COR-L47 (cell line): ENCODE measurements around the gene MTF1.
"Not testable (repeated sequence)": the region's sequence is repeated elsewhere in the genome, so short reads cannot be mapped to it uniquely, and the experiment has no call there.

ENCODE experiments used
- DNase-seq: peaks from one replicate; lab custom pipeline; 2025; lab: John Stamatoyannopoulos, UW

The MTF1 gene

DNA sequence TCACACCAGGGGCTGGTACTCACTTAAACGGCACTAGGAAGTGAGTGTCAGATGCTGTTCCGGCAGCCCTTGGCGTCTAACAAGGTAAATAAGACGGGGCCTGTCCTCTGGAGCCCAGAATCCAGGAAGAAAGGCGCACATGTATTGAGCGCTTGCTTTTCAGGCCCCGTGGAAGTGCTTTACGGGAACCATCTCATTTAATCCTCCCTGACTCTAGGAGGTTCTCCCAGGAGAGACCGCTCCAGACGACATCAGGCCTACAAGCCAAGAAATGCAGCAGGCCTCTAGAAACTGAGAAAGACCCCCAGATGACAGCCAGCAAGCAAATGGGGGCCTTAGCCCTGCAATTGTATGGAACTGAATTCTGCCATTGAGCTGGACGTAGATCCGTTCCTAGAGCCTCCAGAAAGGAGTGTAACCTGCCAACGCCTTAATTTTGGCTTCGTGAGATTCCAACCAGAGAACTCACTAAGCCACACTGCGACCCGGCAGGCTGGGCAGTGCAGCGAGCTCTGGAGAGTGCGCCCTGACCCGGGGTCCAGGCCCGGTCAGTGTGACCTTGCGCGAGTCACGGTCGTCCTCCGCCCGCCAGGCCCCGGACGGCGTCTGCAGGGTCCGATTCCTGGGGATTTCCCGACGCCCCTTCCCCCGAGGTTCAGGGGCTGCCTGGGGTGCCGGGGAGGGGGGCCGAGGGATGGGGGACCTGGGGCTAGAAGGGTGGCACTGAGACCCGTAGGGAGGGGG, 66.3 kb downstream of the MTF1 start:
- no peak for DNase-seq

DNA sequence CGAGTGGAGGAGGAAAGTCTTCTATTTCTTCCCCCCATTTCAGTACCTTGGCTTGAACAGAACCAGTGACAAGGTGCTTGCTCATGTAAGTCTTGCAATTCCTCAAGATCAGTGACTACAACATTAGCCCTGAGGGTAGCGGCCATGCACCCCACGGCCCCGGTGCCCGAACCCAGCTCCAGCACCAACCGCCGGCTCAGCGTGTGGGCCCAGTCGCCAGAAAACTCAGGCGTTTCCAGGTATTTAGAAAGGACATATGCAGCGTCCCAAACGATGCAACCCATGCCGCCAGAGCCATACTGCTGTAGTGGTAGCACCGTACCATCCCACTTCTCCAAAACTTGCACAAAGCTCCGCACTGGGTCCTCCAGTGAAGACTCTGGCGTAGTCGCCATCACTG, 76.9 kb downstream of the MTF1 start:
- DNase-seq = no peak

DNA sequence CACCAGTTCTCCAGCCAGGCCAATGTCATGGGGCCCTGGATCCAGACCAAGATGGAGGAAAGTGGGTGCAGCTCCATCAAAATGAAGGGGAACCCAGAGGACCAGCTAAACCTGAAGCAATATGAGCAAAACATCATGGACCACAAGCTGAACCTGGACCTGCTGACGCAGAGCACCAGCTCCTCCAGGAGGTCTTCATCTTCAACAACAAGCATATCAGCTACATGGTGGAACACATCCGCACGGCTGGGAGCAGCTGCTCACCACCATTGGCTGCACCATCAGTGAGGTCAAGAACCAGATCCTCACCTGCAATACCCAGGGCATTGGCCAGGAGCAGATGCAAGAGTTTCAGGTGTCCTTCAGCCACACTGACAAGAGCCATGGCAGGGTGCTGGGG, 80.7 kb downstream of the MTF1 start:
- no peak for DNase-seq

DNA sequence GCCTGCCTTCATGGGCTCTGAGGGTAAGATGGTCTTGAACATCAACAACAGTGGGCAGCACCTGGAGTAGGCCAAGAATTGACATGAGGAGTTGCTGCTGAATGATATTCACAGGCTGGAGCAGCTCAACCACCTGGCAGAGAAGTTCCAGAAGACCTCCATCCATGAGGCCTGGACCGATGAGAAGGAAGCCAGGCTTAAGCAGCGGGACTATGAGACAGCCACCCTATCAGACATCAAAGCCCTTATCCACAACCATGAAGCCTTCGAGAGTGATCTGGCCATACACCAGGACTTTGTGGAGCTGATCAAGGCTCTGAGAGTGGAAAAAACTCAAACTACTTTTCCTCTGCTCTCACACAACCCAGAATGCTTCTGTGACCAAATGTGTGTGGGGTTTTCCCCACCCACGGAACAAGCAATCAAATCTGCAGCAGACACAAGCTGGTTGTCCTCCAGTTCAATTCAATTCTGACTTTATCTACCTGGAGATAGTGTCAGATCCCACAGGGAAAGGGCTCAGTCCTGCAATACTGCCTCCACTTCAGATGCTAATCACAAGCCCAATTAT, 82.4 kb downstream of the MTF1 start:
- DNase-seq = no peak

DNA sequence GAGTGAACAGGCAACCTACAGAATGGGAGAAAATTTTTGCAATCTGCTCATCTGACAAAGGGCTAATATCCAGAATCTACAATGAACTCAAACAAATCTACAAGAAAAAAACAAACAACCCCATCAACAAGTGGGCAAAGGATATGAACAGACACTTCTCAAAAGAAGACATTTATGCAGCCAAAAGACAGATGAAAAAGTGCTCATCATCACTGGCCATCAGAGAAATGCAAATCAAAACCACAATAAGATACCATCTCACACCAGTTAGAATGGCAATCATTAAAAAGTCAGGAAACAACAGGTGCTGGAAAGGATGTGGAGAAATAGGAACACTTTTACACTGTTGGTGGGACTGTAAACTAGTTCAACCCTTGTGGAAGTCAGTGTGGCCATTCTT, 88.0 kb downstream of the MTF1 start:
- DNase-seq = not testable (repeated sequence)

DNA sequence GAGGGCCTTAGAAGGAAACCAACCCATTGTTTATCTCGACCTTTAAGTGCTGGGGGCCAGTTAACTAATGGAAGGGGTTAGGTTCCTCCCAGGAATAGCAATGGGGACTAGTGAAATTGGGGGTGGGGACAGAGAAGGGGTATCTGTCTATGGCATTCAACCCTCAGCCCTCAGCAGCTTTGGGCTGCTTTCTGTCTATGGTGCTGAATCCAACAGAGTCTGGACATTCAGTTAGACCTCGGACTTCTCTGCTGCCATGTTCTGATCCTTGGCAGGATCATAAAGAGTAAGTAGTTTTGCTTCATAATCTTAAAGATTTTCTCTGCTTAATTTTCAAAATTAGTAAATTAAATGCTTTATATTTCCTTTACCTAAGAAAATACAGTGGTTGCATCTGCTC, 91.9 kb downstream of the MTF1 start:
- no peak for DNase-seq

DNA sequence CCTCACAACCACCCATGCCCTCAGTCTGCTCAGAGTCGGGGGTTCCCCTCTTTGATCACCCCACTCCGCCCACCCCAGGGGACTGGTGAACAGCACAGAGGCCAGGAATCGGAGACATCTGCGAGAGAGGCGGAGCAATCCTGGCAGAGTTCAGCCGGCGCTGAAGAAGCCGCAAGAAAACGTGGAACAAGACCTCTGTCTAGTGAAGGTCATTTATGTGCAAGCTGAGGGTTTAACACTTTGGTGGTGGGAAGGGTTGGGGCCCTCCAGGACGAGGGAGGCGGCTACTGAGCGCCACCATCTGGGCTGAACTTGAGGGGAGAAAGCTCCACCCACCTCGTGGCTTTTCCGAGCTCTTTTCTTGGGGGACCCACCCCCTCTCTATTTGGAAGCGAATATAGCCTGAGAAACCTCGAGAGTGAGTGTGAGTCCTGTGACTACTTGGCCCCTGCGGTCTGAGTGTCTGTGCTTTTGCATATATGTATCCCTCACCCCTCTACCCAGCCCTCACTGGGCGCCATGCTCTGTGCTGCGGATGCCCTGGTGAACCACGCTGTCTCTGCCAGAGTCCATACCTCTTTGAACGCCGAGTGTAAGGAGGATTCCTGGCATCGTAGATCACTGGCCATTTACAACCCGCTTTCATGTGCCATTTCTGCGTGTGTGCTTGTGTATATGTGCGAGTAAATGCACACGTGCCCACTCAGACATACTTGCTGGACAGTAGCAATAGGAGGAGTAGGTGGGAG, 93.3 kb downstream of the MTF1 start:
- peak; percentile 19 for DNase-seq

DNA sequence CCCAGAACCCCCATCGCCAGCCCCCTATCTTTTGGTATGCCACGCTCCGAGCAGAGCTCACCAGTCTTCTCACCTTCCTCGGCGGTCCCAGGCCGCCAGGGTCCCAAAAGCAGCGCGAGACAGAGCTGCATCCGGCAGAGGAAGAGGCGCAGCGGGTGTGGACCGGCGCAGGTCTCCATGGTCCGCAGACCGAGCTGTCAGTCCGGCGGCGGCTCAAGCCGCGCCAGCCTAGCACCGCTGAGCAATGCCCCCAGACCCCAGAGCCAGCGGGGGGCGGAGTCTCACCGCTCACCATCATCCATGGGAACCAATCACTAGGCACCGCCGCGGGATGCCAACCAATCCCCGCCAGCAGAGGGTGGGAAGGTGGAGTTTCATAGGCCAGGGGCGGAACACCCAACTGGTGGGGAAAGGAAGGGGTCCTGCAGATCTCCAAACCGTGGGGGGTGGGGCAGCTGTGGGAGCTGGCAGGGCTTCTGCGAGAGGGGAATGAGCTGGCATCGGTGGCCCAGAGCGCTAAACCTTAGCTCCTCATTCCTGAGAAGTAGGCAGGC, 94.4 kb downstream of the MTF1 start, which contains the start of gene EPHA10:
Gene EPHA10, minus strand, starts transcription at position 233 of the 554 bp plus-strand sequence. Its CDS starts 54 bp downstream, at position 179.
- peak; percentile 75 for DNase-seq

DNA sequence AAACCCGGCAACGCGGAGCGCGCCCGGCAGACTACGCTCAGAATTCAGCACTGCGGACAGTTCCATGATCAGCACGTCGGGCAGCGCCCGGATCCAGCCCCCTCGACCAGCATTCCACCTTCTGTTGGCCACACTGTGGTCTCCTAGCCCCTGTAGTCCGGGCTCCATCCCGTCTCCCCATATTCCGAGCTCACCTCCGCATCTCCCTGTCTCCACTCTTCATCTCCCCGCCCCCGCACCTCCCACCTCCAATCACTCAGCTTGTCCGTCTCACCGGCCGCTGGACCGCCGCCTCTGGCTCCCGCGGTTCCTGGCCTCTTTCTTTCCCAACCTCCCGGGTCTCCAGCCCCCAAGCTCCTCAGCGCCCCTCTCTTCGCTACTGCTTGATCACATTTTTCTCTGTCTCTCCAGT, 95.0 kb downstream of the MTF1 start:
- DNase-seq = no peak

DNA sequence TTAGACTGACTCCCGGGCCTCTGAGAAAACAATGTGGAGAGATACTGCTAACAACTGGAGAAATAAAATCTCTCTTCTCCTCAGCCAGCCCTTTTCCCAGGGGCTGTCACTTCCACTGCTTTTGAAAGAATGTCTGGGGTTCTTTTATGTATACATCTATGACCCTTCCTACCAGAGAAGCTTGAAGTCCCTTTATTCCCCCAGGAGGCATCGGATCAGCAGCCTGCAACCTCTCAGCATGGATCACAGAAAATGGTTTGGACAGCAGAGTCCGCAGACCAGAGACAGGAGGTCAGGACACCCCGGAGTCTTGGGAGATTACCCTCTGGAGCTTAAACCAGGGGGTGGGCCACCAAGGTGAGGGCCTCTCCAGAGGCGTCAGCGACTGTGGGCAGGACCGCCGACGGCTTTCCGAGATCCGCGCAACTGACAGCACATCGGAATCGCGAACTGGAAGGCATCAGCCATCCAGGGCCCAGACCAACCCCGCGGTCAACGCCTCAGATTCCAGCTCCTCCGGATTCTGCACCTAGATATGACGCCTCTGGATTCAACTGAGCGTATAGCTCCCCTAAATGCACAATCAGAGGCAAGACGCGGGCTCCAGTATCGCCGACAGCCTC, 95.5 kb downstream of the MTF1 start:
- DNase-seq = no peak

DNA sequence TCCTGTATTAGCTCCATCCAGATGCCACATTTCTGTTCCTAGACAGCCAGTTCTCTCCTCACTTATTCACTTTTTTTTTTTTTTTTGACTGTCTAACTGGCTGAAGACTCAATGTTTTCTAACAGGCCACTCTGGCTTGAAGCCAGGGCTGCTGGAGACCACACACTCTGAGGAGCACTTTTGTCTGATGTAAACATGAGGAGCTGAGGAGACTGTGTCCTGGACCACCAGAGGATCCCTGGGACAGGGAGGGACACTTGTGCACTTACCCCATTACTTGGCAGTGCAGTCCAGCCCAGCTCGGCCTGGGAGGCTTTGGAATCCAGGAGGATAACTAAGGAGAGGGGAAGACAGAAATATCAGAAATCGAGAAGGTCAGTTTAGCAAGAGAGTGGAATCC, 96.9 kb downstream of the MTF1 start:
- no peak for DNase-seq

DNA sequence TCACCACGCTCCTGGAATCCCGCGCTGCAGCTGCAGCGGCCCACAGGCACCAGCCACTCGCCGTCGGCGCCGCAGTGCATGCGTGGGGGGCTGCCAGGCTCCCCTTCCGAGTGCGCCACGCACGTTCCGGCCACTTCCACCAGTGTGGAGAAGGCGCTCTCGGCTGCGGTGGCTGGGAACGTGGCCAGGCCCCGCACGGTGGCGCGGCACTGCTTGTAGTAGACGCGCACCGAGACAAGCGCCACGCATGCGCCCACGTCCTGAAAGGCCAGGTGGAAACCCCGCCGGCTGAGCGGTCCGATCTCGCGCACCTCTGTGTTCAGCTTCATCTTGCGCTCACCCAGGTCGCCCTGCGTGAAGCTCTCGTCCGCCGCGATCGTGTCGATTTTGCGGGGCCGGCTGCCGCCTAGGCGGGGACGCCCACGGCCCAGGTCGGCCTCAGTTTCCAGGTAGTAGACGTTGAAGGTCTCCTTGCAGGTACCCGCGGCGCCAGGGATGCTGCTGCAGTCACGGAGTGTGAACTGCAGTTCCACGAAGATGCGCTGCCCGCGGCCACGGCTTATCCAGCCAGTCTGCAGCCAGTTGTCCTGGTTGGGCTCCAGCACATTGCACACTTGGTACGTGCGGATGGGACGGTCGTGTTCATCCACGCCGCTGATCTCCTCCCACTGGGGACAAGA, 97.8 kb downstream of the MTF1 start:
- no peak for DNase-seq
